ENCODE results near the gene KIAA1671.

Gene KIAA1671

DNA sequence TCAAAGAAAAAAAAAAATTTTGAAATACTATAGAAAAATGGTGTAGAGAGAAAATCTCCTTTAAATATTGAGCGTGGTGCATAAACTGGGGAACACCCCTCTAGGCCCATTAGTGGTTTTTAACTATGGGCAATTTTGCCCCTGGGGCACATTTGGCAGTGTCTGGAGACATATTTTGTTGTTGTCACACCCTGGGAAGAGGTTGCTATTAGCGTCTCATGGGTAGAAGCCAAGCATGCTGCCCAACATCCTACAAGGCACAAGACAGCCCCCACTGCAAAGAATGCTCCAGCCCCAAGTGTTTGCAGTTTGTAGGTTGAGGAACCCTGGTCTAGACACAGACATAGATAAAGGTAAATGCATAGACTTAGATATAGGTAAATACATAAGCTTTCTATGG lies 92.6 kb downstream of the KIAA1671 start:
- DNase-seq (ENCODE audit: low spot score) = no peak

DNA sequence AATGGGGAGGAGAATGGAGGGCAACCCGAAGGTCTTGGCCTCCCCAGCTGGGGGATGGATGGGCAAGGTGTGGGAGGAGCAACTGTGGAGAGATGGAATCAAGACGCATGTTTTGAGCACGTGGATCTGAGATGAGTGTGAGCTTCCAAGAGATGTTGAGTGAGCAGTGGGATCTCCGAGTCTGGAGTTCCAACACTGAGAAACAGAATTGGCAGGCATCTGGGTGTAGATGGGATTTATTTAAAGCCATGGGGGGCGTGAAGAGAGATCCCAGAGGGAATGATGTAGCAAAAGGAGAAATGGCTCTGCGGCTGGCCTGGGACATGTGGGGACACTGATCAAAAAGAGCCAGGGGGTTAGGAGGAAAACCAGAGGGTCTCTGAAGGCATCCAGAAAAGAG lies 95.6 kb downstream of the KIAA1671 start:
- no peak for DNase-seq (ENCODE audit: low spot score)

DNA sequence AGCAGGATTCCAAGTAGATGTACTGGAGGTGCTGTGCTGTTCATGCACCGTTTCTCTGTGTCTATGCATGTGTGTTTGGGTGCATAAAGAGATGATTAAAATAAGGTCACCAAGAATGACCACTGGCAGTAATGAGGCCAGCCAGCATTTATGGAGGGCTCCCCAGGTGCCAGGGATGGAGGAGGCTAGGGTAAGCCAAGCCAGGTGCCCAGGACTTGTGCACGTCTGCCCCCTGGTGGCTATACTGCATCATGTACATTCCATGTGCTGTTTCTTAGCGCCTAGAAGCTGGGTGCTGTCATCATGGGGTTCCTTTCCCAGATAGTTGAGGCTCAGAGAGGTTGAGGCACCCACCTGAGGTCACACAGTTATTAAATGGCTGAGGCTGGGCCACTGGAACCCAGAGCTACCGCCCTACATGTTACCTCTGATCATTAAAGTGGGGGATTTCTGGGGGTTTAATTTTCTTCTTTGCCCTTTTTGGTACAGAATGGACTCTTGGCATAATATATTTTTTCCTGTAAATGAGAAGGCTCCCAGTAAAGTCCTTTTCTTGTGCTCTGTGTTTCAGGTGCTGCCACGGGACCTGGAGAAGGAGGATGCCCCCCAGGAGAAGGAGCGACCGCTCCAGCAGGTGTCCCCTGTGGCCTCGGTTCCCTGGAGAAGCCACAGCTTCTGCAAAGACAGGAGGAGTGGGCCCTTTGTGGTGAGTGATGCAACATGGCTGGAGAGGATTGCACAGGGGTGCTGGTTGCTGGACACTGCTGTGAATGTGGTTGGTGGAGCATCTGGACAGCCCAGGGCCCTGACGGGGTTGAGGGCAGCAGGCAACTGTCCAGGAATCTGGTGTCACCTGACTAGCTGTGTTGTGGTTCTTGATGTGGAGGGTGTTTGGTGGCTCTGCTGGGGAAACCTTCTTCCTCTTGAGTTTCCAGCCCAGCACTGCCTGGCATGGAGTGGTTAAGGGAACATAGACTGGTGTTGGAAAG lies 96.4 kb downstream of the KIAA1671 start:
- peak; percentile 84 for DNase-seq (ENCODE audit: low spot score)

DNA sequence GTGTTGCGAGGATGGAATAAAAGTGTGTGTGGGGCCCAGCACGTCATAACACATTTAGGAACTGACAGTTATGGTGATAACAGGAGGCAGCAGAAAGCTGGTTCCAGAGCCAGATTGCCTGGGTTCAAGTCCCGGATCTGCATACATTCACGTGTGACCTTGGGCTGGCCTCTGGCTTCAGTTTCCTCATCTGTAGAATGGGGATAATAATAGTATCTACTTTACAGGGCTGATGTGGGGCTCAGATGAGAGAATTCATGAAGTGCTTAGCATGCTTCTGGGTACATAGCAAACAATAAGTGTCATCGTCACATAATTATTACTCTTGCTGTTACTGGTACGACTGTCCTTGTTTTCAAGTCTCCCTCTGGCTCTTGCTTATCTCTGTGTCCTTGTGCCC lies 97.3 kb downstream of the KIAA1671 start:
- DNase-seq (ENCODE audit: low spot score) = no peak

DNA sequence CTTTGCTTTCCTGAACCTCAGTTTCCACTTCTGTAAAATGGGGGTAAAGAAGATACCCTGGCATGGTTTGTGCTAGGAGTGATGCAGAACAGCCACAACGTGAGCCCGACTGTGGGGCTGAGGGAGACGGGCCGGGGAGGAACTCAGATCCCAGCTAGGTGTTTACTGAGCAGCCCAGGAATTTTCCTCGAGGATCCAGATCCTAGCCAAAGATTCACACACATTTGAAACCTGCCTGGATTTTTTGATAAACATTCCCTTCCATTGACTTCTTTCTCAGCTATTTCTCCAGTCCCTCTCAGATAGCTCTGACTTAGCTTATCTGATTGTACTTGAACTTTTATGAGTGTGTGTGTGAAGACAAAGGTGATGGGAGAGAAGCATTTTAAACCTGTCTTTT lies 98.0 kb downstream of the KIAA1671 start:
- DNase-seq (ENCODE audit: low spot score) = no peak

DNA sequence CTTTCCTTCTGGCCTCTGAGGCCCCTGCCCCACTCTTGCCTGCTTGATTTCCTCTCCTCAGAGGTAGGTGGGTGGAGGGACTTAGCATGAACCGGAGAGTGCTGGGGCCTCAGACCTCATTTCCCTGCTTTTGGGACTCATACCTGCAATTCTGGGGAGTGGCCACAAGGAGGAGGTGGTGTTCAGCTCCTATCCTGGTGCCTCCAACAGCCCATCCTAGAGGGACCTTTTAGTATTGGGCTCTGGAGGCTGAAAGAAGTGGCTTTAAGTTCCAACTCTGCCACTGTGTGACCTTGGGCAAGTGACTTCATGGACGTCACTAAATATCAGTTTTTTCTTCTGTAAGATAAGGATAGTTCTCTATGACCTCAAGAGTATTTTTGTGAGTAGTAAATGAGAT lies 98.6 kb downstream of the KIAA1671 start:
- DNase-seq (ENCODE audit: low spot score) = no peak

DNA sequence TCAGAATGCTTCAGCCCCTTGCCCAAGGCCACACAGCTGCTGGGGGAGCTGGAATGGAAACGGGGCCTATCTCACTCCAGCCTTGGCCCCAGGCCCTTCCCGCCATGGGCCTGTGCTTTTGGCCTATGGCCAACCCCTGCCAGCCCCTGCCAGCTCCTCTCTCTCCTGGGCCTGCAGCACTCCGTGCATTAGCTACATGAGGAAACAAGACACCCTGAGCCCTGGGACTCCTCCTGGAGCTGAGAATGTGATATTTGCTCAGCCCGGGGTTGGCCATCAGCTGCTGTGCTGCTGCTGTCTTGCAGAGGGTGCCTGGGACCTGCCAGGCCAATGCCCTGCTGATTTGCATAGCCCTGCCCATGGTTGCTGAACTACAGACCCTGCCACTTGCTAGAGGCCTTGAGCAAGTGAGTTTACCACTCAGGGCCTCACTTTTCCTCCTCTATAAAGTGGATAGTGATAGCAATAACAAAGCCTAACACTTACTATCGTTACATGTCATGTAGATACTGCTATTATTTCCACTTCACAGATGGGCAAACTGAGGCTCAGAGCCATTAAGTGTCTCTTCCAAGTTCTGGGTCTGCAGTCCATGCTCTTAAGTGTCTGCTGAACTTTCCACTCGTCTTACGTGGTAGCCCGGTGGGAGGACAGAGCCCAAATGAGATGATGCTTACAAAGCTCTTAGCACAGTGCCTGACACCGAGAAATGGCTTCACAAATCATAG lies 99.6 kb downstream of the KIAA1671 start:
- no peak for DNase-seq (ENCODE audit: low spot score)

DNA sequence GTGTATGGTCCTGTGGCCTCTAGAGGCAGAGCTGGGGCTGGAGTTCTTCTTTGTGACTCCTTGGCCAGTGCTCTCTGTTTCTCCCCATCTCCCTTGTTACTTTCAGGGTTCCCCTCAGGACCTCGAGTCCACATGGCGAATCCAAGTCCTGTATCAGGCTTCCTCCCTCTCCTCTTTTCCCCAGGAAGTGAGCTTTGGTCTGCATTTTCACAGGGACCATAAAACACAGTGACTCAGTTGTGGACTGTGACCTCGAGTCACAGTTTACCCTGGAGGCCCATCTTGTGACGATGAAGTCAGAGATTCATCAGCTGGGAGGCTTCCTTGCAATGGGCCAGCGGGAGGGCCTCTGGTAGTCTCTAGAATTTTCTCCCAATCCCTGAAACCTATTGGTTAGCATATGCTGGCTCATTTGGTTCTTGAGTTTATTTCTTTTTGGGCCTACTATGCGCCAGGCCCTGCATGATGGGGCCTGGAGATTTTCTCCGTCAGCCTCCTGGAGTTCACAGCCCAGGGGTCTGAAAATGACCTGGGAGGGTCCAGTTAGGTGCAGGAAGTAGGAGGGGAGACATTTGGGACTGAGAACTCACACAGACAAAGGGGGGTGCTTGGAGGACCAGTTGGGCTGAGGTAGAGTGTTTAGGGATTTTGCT lies 100.8 kb downstream of the KIAA1671 start:
- DNase-seq (ENCODE audit: low spot score) = no peak

DNA sequence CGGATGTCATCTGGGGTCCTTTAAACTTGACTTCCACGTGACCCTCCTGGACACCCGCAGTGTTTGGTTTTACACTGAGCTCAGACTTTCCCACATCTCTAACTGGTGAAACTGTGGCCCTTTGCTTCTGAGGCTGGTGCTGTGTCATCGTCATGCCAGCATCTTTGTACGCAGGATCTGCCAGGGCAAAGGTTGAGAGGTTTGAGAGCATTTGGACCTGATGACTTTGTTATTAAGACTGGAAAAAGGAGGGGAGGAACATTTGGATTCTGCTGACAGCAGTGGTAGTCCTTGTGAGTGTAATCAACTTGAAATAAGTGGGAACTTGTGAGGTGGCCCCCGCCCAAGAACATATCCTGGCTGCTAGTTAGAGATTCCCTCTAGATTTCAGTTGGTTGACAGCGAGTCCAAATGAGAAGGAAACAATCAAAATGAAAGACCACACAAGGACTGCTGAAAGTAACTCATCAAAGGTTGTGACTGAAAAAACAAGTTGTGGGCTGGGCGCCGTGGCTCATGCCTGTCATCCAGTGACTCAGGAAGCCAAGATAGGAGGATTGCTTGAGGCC lies 102.5 kb downstream of the KIAA1671 start:
- no peak for DNase-seq (ENCODE audit: low spot score)

DNA sequence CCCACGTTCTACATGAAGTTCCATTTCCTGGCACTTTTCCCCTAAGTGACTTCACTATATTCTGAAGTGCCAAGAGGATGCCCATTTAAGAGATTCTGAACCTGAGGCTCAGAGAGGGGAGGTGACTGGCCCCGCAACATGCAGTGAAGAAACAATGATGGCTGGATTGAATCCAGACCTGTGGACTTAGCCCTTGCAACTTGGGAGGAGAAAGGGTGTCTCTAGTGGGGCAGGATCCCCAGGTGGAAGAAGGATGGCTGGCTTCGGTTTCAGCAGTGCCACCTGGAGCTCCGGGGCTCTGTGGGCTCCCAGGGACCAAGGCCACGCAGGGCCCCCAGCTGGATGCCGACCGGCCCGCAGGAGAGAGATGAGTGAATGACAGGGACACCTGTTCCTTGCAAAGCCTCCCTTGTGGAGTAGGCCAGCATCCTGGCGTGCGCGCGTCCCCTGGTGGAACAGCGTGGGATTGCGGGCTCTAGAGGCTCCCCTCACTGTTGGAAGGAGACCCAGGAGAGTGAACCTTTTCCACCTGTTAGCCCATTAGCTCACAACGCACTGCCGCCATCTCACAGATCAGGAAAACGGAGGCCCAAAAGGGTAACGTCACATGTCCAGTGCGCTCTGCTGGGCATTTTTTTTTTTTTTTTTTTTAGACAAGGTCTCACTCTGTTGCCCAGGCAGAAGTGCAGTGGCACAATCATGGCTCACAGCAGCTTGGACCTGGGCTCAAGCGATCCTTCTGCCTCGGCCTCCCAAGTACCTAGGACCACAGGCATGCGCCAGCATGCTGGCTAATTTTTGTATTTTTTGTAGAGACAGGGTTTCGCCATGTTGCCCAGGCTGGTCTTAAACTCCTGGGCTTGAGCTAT lies 104.7 kb downstream of the KIAA1671 start:
- DNase-seq (ENCODE audit: low spot score) = peak; percentile 78

DNA sequence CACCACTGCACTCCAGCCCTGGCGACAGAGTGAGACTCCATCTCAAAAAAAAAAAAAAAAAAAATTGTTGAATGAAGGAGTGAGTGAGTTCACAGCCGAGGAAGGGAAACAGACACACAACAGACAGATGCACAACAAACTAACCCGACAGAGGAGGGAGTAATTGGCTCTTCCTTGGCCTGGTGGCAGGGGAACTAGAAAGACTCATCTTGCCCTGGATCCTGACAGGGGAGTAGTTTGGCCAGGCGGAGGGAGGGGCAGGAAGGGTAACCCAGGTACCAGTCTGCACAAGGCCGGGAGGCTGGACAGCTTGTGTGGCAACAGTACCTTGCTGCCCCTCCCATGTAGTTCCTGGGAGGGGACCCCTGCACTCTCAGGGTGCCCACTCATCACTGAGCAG lies 106.9 kb downstream of the KIAA1671 start:
- no peak for DNase-seq (ENCODE audit: low spot score)

DNA sequence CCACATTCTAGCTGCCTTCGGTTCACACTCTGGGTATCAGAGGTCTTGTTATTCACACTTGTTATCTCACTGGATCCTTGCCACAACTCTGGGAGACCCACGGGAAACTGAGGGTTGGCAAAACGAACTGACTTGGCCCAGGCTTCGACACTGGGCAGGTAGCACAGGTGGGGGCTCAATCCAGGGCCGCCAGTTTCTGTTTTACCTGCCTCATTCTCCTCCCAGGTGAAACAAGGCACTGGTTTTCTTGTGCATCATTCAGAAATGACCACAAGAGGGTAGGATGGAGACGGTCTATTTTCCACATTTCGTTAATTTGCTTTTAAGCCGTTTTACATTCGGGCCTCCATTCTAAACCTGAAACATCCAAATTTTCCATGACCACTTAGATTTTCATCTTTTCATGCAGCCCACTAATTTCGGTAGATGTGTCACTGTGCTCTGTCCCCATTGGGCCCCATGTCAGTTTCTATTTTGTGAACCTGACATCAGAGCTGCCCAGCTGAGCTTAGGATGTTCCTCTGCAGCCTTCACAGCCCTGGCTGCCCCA lies 108.1 kb downstream of the KIAA1671 start:
- DNase-seq (ENCODE audit: low spot score) = no peak

DNA sequence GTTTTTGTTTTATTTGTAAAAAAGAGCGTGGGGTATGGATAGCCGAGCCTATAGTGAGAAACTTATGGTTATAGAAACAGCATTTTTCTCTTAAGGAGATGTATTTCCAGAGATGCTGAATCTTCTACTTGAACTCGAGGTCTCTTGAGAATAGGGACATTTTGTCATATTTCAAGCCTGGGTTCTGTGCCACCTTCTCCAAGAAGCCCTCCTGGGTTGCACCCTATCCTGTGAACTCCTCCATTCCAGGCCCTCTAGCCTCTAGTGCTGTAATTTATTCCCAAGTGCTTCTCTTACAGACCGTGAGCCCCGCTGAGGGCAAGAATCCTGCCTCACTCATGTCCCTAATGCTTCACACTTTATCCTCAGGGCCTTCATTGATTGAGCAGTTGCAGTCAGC lies 108.6 kb downstream of the KIAA1671 start:
- no peak for DNase-seq (ENCODE audit: low spot score)

DNA sequence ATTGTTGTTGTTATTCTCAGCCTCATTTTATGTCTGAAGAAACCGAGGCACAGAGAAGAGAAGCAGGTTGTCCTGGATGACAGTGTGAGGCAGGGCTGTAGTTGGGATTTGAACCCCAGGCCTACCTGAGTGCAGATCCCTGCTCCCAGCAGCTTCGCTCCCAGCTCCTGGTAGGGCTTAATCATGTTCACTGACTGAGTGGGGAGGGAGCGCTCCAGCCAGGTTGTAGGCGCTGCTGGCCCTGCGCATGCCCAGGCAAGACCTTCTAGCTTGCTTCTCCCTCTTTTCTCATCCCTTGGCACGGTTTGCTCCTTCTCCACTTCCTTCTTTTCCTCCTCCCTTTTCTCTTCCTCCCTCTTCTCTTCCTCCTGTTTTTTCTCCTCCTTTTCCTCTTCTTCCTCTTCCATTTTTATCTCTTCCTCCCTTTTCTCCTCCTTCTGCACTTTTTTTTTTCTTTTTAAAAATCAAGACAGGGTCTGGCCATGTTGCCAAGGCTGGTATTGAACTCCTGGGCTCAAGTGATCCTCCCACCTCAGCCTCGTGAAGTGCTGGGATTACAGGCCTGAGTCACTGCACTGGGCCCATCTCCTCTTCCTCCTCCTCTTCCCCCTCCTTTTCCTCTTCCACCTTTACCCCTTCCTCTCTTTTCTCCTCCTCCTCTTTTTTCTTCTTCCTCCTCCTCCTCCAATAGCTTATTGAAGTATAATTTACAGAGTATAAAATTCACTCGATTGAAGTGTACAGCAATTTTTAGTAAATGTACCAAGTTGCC lies 109.3 kb downstream of the KIAA1671 start:
- no peak for DNase-seq (ENCODE audit: low spot score)

DNA sequence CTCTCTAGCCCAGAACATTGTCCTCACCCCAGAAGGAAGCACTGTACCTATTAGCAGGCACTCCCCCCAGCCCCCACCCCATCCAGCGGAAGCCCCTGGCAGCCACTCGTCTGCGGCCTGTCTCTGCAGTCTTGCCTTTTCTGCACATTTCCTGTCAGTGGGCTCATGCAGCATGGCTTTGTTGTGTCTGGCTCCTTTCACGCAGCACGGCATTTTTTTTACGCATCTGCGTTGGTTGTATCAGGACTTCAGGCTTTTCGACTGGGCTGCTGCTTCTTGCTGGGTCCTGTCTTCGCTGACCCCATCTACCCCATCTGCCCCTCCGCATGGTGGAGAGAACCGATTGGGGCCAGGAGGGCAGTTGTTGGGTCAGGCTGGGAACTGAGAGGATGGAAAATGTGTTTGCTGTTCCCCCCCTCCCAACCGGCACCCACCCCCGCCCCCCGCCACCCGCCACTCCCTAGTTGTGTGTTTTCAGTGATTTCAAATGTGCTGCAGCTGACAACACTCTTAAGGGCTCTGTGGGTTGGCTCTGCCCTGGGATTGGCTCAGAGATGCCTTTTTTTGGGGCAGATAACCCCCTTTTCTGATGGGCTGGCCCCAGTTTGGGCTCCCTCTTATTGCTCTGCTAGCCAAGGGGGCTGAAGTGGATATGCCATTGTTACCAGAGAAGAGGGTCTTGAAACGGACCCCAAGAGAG lies 110.0 kb downstream of the KIAA1671 start:
- DNase-seq (ENCODE audit: low spot score) = no peak

DNA sequence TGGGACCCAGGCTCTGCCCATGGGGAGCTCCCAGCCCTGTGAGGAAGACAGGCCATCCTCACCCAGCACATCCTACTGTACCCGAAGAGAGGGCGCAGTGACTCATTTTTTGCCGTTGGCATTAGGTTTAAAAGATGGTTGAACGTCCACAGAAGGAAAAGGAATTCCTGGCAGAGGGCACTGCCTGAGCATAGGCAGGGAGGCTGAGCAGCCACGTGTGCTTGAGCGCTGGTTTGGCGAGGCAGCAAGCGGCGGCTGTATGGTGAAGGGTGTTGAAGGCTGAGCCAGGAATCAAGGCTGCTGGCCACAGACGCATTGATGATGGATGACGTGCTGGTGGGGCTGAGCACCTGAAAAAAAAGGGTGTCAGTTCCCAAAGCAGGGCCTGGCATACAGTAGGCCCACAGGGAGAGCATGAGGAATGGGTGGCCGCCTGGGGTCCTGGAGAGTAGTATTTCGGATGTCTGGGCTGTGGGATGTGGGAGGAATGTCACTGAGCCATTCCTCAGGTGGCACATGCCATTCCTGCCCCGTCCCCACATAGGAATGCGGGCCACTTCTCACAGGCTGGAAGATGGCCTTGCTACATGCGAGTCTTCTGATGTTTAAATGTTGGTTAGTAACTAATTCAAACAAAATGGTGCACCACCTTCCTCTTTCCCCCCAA lies 112.5 kb downstream of the KIAA1671 start:
- DNase-seq (ENCODE audit: low spot score) = no peak

DNA sequence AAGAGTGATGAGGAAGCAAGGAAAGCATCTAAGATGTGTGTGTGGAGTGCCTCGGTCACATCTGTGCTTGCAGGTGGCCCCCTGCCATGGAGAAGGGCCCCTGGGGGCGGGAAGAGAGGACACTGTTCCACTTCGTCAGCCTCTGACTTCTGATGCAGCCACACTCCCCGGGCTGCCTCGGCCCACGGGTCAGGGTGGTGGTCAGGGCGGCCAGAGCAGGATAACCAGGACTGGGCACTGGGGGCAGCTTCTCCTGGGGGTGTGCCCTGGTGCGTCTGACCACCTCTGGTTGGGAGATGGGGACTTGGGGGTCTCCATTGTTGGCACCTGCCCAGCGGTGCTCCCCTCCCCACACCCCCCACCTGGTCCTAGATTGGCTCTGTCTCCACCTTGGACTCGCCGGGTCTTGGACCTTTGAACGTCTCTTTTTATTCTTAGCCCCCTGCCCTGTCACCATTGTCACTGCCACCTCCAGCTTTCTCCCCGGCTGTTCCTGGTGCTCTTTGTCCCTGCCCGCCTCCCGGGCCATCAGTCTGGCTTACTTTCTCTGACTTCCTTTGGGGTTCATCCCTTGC lies 114.4 kb downstream of the KIAA1671 start:
- no peak for DNase-seq (ENCODE audit: low spot score)

DNA sequence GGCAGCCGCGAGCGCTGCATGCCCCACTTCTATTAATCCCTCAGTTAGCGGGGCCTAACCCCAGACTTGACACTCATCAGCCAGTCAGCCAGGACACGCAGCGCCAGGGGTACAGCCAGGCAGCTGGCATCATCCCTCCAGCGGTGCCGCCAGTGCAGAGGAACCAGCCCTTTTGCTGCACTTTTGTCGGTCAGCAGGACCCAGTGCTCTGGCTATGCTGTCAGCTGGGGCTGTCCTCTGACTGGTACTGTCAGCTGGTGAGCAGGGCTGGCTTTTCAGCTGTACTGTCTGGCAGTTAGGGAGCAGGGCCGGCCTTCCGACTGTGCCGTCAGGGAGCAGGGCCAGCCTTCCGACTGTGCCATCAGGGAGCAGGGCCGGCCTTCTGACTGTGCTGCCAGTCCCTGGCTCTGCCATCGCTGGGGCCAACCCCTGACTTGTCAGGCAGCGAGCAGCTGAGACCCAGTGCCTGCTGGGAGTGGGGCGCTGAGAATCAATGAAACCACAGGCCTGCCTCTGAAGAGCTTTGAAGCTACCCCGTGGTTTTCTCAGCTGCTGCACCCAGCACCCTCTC lies 115.4 kb downstream of the KIAA1671 start:
- DNase-seq (ENCODE audit: low spot score) = no peak

All from HuH-7.5 (cell line).